ENCODE data around the gene PDE4B.

Gene PDE4B

DNA sequence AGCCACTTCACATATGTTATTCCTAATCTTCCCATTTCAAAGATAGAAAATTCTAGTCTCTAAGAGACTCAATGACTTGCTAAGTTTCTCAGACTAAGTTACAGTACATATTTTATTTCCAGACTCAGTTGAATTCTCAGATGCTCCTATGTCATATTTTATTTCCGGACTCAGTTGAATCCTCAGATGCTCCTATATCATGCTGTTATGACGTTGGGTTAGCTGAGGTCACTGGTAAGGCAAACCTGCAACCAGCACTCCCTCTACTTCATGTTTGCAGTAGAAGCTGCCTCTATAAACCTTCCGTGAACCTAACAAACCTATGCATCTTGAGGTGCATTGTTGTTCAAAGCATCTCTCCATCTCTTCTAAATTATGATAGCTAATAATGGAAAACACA lies 554.2 kb downstream of the PDE4B start:
- no peak overlapping the region for H3K27ac ChIP-seq
- TF ChIP-seq, protein P1, sequence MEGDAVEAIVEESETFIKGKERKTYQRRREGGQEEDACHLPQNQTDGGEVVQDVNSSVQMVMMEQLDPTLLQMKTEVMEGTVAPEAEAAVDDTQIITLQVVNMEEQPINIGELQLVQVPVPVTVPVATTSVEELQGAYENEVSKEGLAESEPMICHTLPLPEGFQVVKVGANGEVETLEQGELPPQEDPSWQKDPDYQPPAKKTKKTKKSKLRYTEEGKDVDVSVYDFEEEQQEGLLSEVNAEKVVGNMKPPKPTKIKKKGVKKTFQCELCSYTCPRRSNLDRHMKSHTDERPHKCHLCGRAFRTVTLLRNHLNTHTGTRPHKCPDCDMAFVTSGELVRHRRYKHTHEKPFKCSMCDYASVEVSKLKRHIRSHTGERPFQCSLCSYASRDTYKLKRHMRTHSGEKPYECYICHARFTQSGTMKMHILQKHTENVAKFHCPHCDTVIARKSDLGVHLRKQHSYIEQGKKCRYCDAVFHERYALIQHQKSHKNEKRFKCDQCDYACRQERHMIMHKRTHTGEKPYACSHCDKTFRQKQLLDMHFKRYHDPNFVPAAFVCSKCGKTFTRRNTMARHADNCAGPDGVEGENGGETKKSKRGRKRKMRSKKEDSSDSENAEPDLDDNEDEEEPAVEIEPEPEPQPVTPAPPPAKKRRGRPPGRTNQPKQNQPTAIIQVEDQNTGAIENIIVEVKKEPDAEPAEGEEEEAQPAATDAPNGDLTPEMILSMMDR (conservative IDR thresholded peaks at IDR 0.05), result no peak

DNA sequence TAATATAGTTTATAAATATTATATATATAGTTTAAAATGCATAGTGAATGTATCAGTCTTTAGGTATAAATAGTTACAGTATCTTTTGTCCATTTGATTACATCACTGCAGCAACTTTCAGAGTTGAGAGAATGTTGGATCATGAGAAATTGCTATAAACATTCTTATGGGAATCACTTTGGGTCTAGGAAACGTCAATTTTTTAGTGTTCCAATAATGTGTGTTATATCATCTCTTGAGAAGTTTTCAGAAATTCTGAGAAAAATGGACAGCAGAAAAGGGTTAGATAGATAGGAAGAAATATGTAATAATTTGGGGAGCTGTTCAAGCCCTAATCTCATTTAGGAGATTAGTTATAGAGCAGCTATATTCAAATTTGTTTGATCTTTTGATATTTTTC lies 556.1 kb downstream of the PDE4B start:
- TF ChIP-seq, protein P1 (conservative IDR thresholded peaks at IDR 0.05), result no peak
- no peak overlapping the region; the same call in 1 of the 2 replicates for H3K27ac ChIP-seq

DNA sequence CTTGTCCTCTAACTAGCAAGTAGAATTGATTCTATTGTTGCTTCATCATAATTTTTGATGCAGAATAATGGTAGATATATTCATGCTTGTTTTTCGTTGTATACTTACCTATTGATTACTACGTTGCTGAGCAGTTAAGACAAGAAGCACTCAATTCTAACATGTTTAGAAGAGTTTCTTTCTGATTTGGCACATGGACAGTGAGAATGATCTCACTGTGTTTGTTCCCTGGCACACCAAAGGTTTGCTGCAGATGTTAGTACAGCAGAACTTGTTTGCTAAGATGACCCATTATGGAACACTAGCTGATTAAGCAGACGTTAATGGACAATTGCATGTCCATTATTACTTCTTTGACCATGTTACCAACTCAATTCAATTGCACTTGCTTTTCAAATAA lies 556.5 kb downstream of the PDE4B start:
- TF ChIP-seq, protein P1 (conservative IDR thresholded peaks at IDR 0.05), result no peak
- no peak overlapping the region; the same call in 1 of the 2 replicates for H3K27ac ChIP-seq

DNA sequence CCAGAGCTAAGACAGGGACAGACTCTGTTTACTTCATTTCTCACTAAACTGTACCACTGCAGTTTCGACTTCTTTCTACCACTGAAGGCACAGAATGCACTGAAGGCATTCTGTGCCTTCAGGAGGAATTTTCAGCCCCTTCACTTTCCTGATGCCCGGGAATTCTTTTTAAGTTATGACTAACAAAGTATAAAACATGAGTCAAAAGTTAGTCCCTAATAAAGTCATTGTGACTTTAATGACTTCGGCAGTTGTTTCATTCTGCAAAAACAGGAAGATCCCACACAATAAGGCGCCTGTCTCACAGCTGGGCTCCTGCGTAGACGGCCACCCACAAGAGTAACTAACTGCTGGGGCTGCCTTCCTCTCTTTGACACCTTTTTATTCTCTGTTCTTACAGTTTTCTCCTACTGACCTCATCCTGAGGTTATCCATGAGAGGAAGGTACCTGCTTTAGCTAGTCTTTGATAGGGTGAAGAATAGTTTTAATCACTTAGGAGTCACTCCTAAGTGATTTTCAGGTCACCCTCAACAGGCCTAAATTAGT lies 557.4 kb downstream of the PDE4B start:
- TF ChIP-seq, protein P1 (conservative IDR thresholded peaks at IDR 0.05), result no peak
- H3K27ac ChIP-seq, result no peak overlapping the region

DNA sequence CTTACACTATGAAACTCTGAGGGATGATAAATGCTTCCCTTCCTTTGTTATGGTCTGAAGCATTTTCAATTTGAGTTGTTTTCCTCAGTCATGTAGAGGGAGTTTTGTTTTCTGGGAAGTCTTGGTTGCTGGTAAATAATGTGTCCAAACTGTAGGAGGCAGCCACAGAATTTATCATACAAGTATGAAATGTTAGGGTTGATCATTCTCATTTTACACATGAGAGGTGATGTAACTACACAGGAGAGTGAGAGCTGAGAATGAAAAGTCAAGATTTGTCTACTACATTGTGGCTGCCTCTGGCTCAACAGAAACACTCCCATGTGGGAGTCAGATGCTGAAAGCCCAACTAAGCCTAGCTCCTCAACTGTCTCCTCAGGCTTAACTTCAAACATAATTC lies 558.8 kb downstream of the PDE4B start:
- TF ChIP-seq, protein P1 (conservative IDR thresholded peaks at IDR 0.05), result no peak
- H3K27ac ChIP-seq, result no peak overlapping the region

DNA sequence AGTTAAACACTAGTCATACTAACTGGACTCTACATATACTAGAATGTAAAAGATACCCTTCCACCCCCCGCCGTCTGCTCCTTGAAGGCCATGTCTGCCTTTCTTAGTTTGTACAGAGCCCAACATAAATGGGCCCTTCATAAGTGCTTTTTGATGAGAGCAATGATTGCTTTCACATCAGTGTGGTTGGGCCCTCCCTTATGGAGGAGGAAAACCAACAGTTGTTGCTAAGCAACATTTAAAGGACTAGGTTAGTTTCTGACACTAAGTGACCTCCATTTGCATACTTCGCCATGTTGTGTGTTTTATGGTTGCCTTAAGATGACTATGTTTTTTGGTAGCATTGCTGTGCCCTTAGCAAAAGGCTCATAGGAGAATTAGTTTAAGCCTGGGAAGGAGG lies 559.2 kb downstream of the PDE4B start:
- H3K27ac ChIP-seq, result peak overlapping the region; percentile 51
- TF ChIP-seq, protein P1 (conservative IDR thresholded peaks at IDR 0.05), result no peak

DNA sequence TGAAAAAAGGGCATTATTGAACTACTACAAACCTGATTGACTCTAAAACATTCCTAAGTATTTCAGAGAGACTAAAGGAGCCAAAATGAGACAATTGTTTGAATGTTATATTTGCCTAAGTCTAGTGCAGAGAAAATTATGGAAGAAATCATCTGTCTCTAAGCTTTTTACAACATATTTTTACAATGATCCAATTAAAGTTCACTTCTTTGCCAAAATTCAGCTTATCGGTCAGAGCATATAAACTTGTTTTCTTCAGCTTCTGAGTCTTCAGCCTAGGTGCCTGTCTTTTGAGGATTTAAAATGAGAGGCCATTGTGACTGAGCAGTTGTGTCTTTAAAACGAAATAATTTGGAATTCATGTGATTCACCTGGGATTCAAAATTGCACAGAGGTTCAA lies 560.1 kb downstream of the PDE4B start:
- H3K27ac ChIP-seq, result peak overlapping the region; percentile 51
- TF ChIP-seq, protein P1 (conservative IDR thresholded peaks at IDR 0.05), result no peak

All from VCaP (cell line).